Umbilical cord (tissue), 2 donors: Measurements from ENCODE around the gene TCP11X2. TPM values are rescaled to one million over a fixed set of nuclear protein-coding genes. Genes with fewer than 3 reads are reported as not detected.
A peak's percentile ranks its signal among the peaks of the same experiment; 100 is the strongest.
"Not testable (repeated sequence)": the region's sequence is repeated elsewhere in the genome, so short reads cannot be mapped to it uniquely, and the experiment has no call there.

Experiments used
- DNase-seq: peaks from one replicate; pipeline ENCODE4 v3.0.0-alpha.2; 2015; ENCODE audit warnings: low spot score
- total RNA-seq: library from RNA; depleted of rRNA; stranded (reverse); fragments of >200 nt; gene quantifications from one replicate; pipeline ENCODE4 v1.2.3, GENCODE V29; 2014; ENCODE audit warnings: low replicate concordance; ENCODE audit not compliant: insufficient read depth

The TCP11X2 gene
- total RNA-seq = not detected

- not testable (repeated sequence) for DNase-seq
Measured at GRCh38 chrX:102471762-102472220, at the start of gene TCP11X2. TSS of gene TCP11X2 (minus strand) at chrX:102471812.

GRCh38 chrX:102517326-102517725 lies 45.7 kb upstream of the TCP11X2 start:
- DNase-seq = peak; percentile 3

- DNase-seq = peak; percentile 55
Measured at GRCh38 chrX:102515975-102516941, 44.6 kb upstream of the TCP11X2 start, which contains the start of gene TMSB15A. TSS of gene TMSB15A (minus strand) at chrX:102516739.

GRCh38 chrX:102514536-102514935 lies 42.9 kb upstream of the TCP11X2 start:
- no peak for DNase-seq

DNA sequence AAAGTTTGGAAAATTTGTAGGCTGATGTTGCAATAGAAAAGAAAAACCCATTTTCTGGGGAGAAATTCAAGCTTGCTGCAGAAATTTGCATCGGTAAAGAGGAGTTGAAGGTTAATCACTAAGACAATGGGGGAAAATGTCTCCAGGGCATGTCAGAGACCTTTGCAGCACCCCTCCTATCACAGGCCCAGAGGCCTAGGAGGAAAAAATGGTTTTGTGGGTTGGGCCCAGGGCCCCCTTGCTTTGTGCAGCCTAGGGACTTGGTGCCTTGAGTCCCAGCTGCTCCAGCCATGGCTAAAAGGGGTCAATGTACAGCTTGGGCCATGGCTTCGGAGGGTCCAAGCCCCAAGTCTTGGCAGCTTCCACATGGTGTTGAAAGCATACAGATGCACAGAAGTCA lies 27.1 kb upstream of the TCP11X2 start:
- DNase-seq = no peak

- DNase-seq = no peak
Measured at GRCh38 chrX:102491766-102492165, 20.2 kb upstream of the TCP11X2 start.

- not testable (repeated sequence) for DNase-seq
Measured at GRCh38 chrX:102478765-102479164, 7.2 kb upstream of the TCP11X2 start.

DNA sequence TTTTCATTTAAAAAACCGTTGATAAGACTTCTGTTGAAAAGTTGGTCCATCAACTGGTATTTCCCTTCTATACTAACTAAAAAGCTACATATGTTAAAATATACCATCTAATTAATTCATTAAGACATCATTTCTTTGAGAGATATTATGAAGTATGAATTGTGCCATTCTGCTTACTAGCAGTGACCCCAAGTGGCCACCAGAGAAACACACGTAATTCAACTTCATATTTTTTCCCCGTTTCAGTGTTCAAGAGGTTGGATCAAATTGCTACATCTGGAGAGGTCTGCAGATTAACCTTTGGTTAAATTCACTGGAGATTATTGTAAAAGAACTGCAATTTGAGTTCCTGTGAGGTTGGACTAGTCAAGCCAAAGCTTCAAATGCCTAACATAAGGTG lies 1.4 kb downstream of the TCP11X2 start:
- not testable (repeated sequence) for DNase-seq

- not testable (repeated sequence) for DNase-seq
Measured at GRCh38 chrX:102458615-102459014, 13.0 kb downstream of the TCP11X2 start.

GRCh38 chrX:102439908-102440307 lies 31.7 kb downstream of the TCP11X2 start, which contains the start of gene NXF2B:
TSS of gene NXF2B (minus strand) at chrX:102440008. CDS start at chrX:102380036, 59,972 bp downstream.
- DNase-seq = not testable (repeated sequence)

DNA sequence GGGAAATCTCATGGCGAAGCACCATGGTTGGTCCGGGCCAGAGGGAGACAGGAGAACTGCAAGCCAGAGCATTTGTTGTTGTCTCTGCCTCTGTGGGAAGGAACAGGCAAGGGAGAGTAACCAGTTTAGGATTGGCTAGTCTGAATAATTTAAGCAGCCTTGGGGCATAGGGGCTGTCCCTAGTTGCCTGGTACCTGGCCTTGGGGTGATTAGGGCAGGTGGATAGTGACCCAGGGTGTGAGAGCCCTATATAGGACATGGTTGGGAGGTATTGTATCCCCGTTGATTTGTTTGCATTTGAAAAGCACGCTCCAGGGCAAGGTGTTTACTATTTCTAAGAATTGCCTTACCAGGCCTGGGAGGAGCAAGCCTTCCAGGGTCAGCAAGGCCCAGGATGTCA lies 57.1 kb downstream of the TCP11X2 start:
- DNase-seq = not testable (repeated sequence)

Other genes with a start within 250 kb of the TCP11X2 start
- gene NXF2, start 224.6 kb downstream of the TCP11X2 start, total RNA-seq = not detected
- gene NXF2B, start 31.8 kb downstream of the TCP11X2 start, total RNA-seq = not detected
- gene TMSB15A, start 44.9 kb upstream of the TCP11X2 start, total RNA-seq = 25.8 TPM
- 18.1 TPM for gene ARMCX5, start 127.7 kb upstream of the TCP11X2 start, total RNA-seq
- gene GPRASP1, start 179.7 kb upstream of the TCP11X2 start, total RNA-seq = 13.2 TPM
- gene GPRASP2, start 240.6 kb upstream of the TCP11X2 start, total RNA-seq = 14.9 TPM
- gene GPRASP3, start 248.9 kb upstream of the TCP11X2 start, total RNA-seq = 7.0 TPM